Measurements from ENCODE around the gene SYNGR1. TPM values are rescaled to one million over a fixed set of nuclear protein-coding genes. Genes with fewer than 3 reads are reported as not detected.

The SYNGR1 gene
- total RNA-seq, 4 donors from 2014 or later = 3.9 to 22.0 (median 6.8) TPM

- DNase-seq = no peak
- Histone ChIP-seq H3K36me3 (no peaks in the 10 kb centered on the region), H3K27me3 (no peaks in the 10 kb centered on the region), H3K4me3 (replicated peaks in 1 of 3) (no peak overlapping the region), H3K4me1 (peaks cover 0 to 5% of the 10 kb centered on the region in 2 donors), H3K9me3 (no peaks in the 10 kb centered on the region), H3K27ac (no peak overlapping the region)
- TF ChIP-seq CTCF (IDR thresholded peaks at IDR 0.05) = no peak
- TF ChIP-seq POLR2A (IDR thresholded peaks at IDR 0.05) = no peak
- 88 to 89% methylated on average over 18 of the region's 18 CpGs for WGBS, 2 donors
- intact Hi-C loops (cut with DNase I) = no loop called here
Observed at GRCh38 chr22:39360242-39360641, 10.5 kb downstream of the SYNGR1 start.

GRCh38 chr22:39360674-39361413 is 11.1 kb downstream of the SYNGR1 start:
- 78 to 84% methylated on average over 14 of the region's 14 CpGs for WGBS, 2 donors
- Histone ChIP-seq H3K27ac (no peak overlapping the region), H3K4me1 (peaks cover 0 to 5% of the 10 kb centered on the region in 2 donors), H3K27me3 (no peaks in the 10 kb centered on the region), H3K4me3 (replicated peaks in 1 of 3) (no peak overlapping the region), H3K36me3 (no peaks in the 10 kb centered on the region), H3K9me3 (no peaks in the 10 kb centered on the region)
- DNase-seq = peak; percentile 22 to 31
- TF ChIP-seq POLR2A (IDR thresholded peaks at IDR 0.05) (no peak), CTCF (IDR thresholded peaks at IDR 0.05) (no peak)
- intact Hi-C loops (cut with DNase I) = no loop called here

GRCh38 chr22:39361496-39361895 is 11.7 kb downstream of the SYNGR1 start:
- intact Hi-C loops (cut with DNase I) = no loop called here
- Histone ChIP-seq H3K27me3 (no peaks in the 10 kb centered on the region), H3K4me1 (peaks cover 0 to 5% of the 10 kb centered on the region in 2 donors), H3K36me3 (no peaks in the 10 kb centered on the region), H3K4me3 (replicated peaks in 1 of 3) (no peak overlapping the region), H3K9me3 (no peaks in the 10 kb centered on the region), H3K27ac (no peak overlapping the region)
- 98 to 99% methylated on average over 7 of the region's 7 CpGs for WGBS, 2 donors
- no peak for TF ChIP-seq POLR2A (IDR thresholded peaks at IDR 0.05)
- no peak for TF ChIP-seq CTCF (IDR thresholded peaks at IDR 0.05)
- no peak for DNase-seq

- Histone ChIP-seq H3K4me1 (peaks cover 0 to 5% of the 10 kb centered on the region in 2 donors), H3K27ac (no peak overlapping the region), H3K36me3 (no peaks in the 10 kb centered on the region), H3K4me3 (replicated peaks in 1 of 3) (no peak overlapping the region), H3K9me3 (no peaks in the 10 kb centered on the region), H3K27me3 (no peaks in the 10 kb centered on the region)
- no peak for DNase-seq
- intact Hi-C loops (cut with DNase I) = no loop called here
- 64 to 75% methylated on average over 9 to 11 of the region's 11 CpGs for WGBS, 2 donors
- TF ChIP-seq POLR2A (IDR thresholded peaks at IDR 0.05) (no peak), CTCF (IDR thresholded peaks at IDR 0.05) (no peak)
Observed at GRCh38 chr22:39362271-39362670, 12.5 kb downstream of the SYNGR1 start.

- H3K27ac ChIP-seq = no peak overlapping the region
- no peaks in the 10 kb centered on the region for H3K27me3 ChIP-seq
- H3K9me3 ChIP-seq = no peaks in the 10 kb centered on the region
- 85 to 89% methylated on average over 4 of the region's 4 CpGs for WGBS, 2 donors
- DNase-seq = no peak
- H3K4me3 ChIP-seq (replicated peaks in 1 of 3) = no peak overlapping the region
- intact Hi-C loops (cut with DNase I) = no loop called here
- H3K4me1 ChIP-seq = peaks cover 0 to 5% of the 10 kb centered on the region in 2 donors
- H3K36me3 ChIP-seq = no peaks in the 10 kb centered on the region
- no peak for TF ChIP-seq POLR2A (IDR thresholded peaks at IDR 0.05)
- no peak for TF ChIP-seq CTCF (IDR thresholded peaks at IDR 0.05)
Observed at GRCh38 chr22:39362932-39363331, 13.1 kb downstream of the SYNGR1 start.

Data from thyroid gland (tissue), 4 donors.